Inferior parietal cortex (tissue), 1 donor: Measurements from ENCODE around the gene EDC3.
"Not testable (repeated sequence)": the region's sequence is repeated elsewhere in the genome, so short reads cannot be mapped to it uniquely, and the experiment has no call there.

Source experiments
- DNase-seq: peaks from one replicate; pipeline ENCODE4 v3.0.0-alpha.2; 2016; ENCODE audit errors: extremely low spot score

EDC3 gene

DNA sequence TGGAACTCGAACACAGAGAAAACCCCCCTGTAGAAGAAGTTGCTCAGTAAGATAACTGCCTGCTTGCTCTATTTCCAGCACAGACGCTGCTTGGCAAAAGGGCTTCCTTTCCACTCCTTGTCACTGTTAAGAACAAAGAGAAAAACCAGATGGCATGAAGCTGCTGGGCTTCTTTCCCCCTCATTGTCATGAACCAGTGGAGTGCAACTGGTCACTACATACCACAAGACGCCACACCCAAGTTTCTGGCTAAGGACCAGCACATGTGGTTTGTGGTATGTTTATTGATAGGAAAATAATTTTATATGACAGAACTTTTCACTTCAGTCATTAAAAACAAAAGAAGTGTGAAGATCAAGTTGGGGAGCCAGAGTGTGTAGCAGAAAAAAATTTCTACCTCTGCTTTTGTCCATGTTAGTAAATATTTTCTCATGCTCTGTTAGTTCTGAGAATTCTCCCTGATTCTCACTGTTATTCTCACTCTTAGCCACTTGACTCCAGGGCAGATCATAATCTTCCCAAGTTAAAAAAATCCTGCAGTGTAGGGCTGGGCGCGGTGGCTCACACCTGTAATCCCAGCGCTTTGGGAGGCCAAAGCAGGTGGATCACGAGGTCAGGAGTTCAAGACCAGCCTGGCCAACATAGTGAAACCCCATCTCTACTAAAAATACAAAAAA is 42.3 kb downstream of the EDC3 start:
- no peak for DNase-seq

- DNase-seq: peak; percentile 23
Observed at GRCh38 chr15:74651242-74651741, 44.5 kb downstream of the EDC3 start.

DNA sequence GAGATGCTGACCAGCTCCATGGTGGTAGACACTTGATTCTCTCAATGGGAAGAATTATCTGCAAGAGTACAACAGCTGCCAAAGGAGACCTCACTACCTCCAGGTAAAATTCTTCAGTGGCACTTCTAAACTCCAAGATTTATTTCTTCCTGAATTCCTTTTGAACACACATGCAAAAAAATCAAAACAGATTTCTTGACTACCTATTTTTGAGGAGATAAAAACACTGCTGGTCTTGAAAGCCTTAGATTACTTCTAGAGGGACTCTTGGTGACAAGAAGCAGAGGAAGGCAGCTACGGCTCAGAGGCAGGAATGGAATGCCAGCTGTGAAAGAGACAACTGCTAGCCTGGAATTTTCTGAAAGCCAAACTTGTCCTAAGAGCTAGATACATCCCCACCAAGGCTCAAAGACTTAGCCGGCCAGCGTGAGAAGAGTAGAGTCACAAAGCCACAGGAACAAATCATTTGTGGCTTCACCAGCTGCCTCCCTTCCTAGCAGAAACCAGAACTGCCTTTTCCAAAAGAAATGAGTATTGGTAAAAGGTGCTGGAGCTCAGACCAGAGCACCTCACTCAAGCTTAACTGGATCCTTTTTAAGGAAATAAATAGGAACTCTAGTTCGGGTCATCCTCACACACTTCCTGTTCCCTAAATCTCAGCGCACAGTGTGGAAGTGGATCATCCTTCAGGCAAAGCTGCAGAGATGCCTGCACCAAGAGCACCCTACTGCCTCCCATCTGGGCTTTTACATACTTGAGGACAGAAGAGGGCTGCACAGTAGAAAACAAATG is 47.6 kb downstream of the EDC3 start:
- no peak for DNase-seq

- DNase-seq: no peak
Observed at GRCh38 chr15:74646480-74646879, 49.3 kb downstream of the EDC3 start.

GRCh38 chr15:74643665-74644204 is 52.1 kb downstream of the EDC3 start:
- DNase-seq: no peak

GRCh38 chr15:74642734-74643664 is 52.8 kb downstream of the EDC3 start:
- DNase-seq: no peak

- no peak for DNase-seq
Observed at GRCh38 chr15:74642348-74642733, 53.5 kb downstream of the EDC3 start.

- no peak for DNase-seq
Observed at GRCh38 chr15:74641151-74641550, 54.7 kb downstream of the EDC3 start.

DNA sequence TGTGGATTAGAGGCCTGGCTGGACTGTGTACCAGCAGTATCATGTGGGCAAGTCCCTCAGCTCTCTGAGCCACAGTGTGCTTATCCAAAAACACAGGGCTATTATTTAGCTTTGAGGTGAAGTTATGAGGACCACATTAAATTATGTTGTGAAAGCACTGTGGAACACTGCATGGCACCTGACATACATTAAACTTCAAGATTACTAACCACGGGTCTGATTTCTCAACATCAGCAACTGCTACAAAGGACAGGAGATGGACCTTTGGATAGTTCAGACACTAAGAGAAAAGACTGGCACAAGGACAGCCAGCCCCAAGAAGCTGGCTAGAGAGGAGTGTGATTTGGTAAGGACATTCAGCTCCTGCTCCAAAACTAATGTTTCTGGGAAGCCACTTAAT is 58.8 kb downstream of the EDC3 start:
- no peak for DNase-seq

DNA sequence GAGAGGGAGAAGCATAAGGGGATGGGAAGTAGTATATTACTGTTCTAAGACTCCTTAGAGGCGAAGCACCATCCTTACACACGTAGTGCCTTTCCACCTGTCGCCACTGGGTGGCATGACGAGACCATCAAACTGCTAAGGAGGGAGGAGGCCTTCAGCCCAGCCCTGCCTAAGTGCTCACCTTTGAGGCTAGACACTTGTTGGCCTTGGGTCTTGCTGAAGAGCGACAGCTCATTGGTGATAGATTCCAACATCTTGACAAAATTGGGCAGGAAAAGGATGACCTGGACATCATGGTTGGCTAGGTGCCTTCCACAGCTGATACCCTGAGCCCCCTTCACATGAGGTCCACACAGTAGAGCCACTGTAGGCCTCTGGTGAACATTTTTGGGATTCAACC is 60.6 kb downstream of the EDC3 start:
- peak; percentile 87 for DNase-seq

DNA sequence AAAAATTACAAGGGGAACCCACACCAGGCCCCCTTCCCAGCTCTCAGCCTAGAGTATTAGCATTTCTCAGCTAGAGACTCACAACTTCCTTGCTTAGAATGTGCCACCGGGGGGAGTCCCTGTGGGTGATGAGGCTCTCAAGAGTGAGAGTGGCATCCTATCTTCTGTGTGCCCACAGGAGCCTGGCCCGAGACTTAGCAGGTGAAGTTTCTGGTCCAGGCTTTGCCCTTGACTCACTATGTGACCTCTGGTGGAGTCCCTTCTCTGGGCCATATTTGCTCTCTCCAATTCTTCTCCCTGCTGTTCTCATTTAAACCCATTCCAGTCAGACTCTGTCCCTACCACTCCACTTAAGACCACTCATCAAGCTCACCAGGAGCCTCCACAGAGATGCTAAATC is 62.0 kb downstream of the EDC3 start:
- DNase-seq: no peak

- no peak for DNase-seq
Observed at GRCh38 chr15:74632601-74633000, 63.2 kb downstream of the EDC3 start.

- DNase-seq: peak; percentile 65
Observed at GRCh38 chr15:74631935-74632560, 63.8 kb downstream of the EDC3 start.

- no peak for DNase-seq
Observed at GRCh38 chr15:74631408-74631807, 64.4 kb downstream of the EDC3 start.

- no peak for DNase-seq
Observed at GRCh38 chr15:74631087-74631385, 64.8 kb downstream of the EDC3 start.

GRCh38 chr15:74630284-74631086 is 65.3 kb downstream of the EDC3 start:
- DNase-seq: no peak

DNA sequence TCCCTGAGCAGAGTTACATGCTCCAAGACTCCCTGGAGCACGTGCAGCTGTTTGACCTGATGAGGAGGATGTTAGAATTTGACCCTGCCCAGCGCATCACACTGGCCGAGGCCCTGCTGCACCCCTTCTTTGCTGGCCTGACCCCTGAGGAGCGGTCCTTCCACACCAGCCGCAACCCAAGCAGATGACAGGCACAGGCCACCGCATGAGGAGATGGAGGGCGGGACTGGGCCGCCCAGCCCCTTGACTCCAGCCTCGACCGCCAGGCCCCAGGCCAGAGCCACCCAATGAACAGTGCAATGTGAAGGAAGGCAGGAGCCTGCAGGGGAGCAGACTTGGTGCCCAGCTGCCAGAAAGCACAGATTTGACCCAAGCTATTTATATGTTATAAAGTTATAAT is 66.1 kb downstream of the EDC3 start:
- DNase-seq: not testable (repeated sequence)

GRCh38 chr15:74628949-74629348 is 66.9 kb downstream of the EDC3 start:
- no peak for DNase-seq

DNA sequence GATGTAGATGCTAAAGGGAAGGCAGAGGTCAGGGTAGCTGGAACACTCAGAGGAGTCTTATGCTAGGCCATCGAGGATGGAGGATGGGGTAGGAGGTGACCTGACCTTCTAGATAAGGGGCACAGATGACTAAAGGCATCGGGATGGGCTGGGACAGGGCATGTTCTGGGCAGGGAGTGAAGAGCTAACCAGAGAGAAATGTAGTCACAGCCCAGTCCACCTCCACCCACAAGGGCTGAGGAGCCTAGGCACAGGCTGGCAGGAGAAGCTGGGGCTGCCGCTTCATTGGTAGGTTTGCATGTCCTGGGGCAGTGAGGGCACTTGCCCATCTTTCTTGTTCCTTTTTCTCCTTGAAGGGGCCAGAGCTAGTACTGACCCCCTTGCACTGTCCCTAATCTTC is 67.6 kb downstream of the EDC3 start:
- DNase-seq: no peak

- DNase-seq: no peak
Observed at GRCh38 chr15:74627766-74628165, 68.1 kb downstream of the EDC3 start.
